Measurements from ENCODE around the gene FKBP5.
"Not testable (repeated sequence)": the region's sequence is repeated elsewhere in the genome, so short reads cannot be mapped to it uniquely, and the experiment has no call there.

FKBP5 gene

GRCh38 chr6:35688605-35689322 is at the start of gene FKBP5:
Gene FKBP5, minus strand, starts transcription at chr6:35688915. Its CDS starts 46,091 bp downstream, at chr6:35642824.
- peak within 1 kb of the TSS; percentile 93 to 97 for H3K4me3 ChIP-seq (ENCODE audit: low read depth in 1 of 2, low read length in 2 of 2)
- H3K9me3 ChIP-seq (ENCODE audit: control insufficient read depth in 1 of 2, low read length in 2 of 2): no peaks in the 10 kb centered on the region
- peak within 1 kb of the TSS; percentile 60 for H3K27ac ChIP-seq (ENCODE audit: low read depth, low read length)
- H3K36me3 ChIP-seq (ENCODE audit: control insufficient read depth in 1 of 2, insufficient read depth in 2 of 2, low read length in 2 of 2): peaks cover 0 to 4% of the 10 kb centered on the region in 2 donors
- no peaks in the 10 kb centered on the region for H3K27me3 ChIP-seq (ENCODE audit: control insufficient read depth in 1 of 2, insufficient read depth in 2 of 2, low read length in 2 of 2)
- peak within 1 kb of the TSS; percentile 91 to 94 for H3K9ac ChIP-seq (ENCODE audit: low read depth in 1 of 2, low read length in 2 of 2)
- peaks cover 3 to 9% of the 10 kb centered on the region in 2 donors for H3K4me1 ChIP-seq (ENCODE audit: control insufficient read depth in 1 of 2, insufficient read depth in 2 of 2, low read length in 2 of 2)

GRCh38 chr6:35737413-35738211 is 48.9 kb upstream of the FKBP5 start:
- Histone ChIP-seq H3K36me3 (ENCODE audit: control insufficient read depth in 1 of 2, insufficient read depth in 2 of 2, low read length in 2 of 2) (no peaks in the 10 kb centered on the region), H3K27me3 (ENCODE audit: control insufficient read depth in 1 of 2, insufficient read depth in 2 of 2, low read length in 2 of 2) (no peaks in the 10 kb centered on the region), H3K9me3 (ENCODE audit: control insufficient read depth in 1 of 2, low read length in 2 of 2) (no peaks in the 10 kb centered on the region), H3K27ac (ENCODE audit: low read depth, low read length) (no peak overlapping the region), H3K4me1 (ENCODE audit: control insufficient read depth in 1 of 2, insufficient read depth in 2 of 2, low read length in 2 of 2) (peaks cover 18 to 30% of the 10 kb centered on the region in 2 donors), H3K4me3 (ENCODE audit: low read depth in 1 of 2, low read length in 2 of 2) (no peak overlapping the region), H3K9ac (ENCODE audit: low read depth in 1 of 2, low read length in 2 of 2) (no peak overlapping the region)

- Histone ChIP-seq H3K27ac (ENCODE audit: low read depth, low read length) (no peak within 1 kb of the TSS), H3K9ac (ENCODE audit: low read depth in 1 of 2, low read length in 2 of 2) (peak within 1 kb of the TSS in 1 of 2 donors; percentile 8), H3K4me1 (ENCODE audit: control insufficient read depth in 1 of 2, insufficient read depth in 2 of 2, low read length in 2 of 2) (peaks cover 23 to 34% of the 10 kb centered on the region in 2 donors), H3K27me3 (ENCODE audit: control insufficient read depth in 1 of 2, insufficient read depth in 2 of 2, low read length in 2 of 2) (no peaks in the 10 kb centered on the region), H3K4me3 (ENCODE audit: low read depth in 1 of 2, low read length in 2 of 2) (no peak within 1 kb of the TSS), H3K36me3 (ENCODE audit: control insufficient read depth in 1 of 2, insufficient read depth in 2 of 2, low read length in 2 of 2) (no peaks in the 10 kb centered on the region), H3K9me3 (ENCODE audit: control insufficient read depth in 1 of 2, low read length in 2 of 2) (no peaks in the 10 kb centered on the region)
Observed at GRCh38 chr6:35736982-35737412, 48.3 kb upstream of the FKBP5 start, which contains the start of gene ARMC12. Gene ARMC12, plus strand, starts transcription at chr6:35737032. Its CDS starts 77 bp downstream, at chr6:35737109.

GRCh38 chr6:35736253-35736894 is 47.7 kb upstream of the FKBP5 start:
- no peak overlapping the region for H3K4me3 ChIP-seq (ENCODE audit: low read depth in 1 of 2, low read length in 2 of 2)
- H3K27ac ChIP-seq (ENCODE audit: low read depth, low read length): no peak overlapping the region
- peaks cover 23 to 34% of the 10 kb centered on the region in 2 donors for H3K4me1 ChIP-seq (ENCODE audit: control insufficient read depth in 1 of 2, insufficient read depth in 2 of 2, low read length in 2 of 2)

GRCh38 chr6:35735452-35735851 is 46.7 kb upstream of the FKBP5 start:
- Histone ChIP-seq H3K4me3 (ENCODE audit: low read depth in 1 of 2, low read length in 2 of 2) (no peak overlapping the region), H3K27me3 (ENCODE audit: control insufficient read depth in 1 of 2, insufficient read depth in 2 of 2, low read length in 2 of 2) (no peaks in the 10 kb centered on the region), H3K4me1 (ENCODE audit: control insufficient read depth in 1 of 2, insufficient read depth in 2 of 2, low read length in 2 of 2) (peaks cover 29 to 39% of the 10 kb centered on the region in 2 donors), H3K9me3 (ENCODE audit: control insufficient read depth in 1 of 2, low read length in 2 of 2) (no peaks in the 10 kb centered on the region), H3K9ac (ENCODE audit: low read depth in 1 of 2, low read length in 2 of 2) (peak overlapping the region in 1 of 2 donors; percentile 19), H3K36me3 (ENCODE audit: control insufficient read depth in 1 of 2, insufficient read depth in 2 of 2, low read length in 2 of 2) (no peaks in the 10 kb centered on the region), H3K27ac (ENCODE audit: low read depth, low read length) (no peak overlapping the region)

More at GRCh38 chr6:35736253-35736894, 47.7 kb upstream of the FKBP5 start:
- H3K36me3 ChIP-seq (ENCODE audit: control insufficient read depth in 1 of 2, insufficient read depth in 2 of 2, low read length in 2 of 2): no peaks in the 10 kb centered on the region
- peak overlapping the region in 1 of 2 donors; percentile 8 for H3K9ac ChIP-seq (ENCODE audit: low read depth in 1 of 2, low read length in 2 of 2)
- H3K9me3 ChIP-seq (ENCODE audit: control insufficient read depth in 1 of 2, low read length in 2 of 2): no peaks in the 10 kb centered on the region
- no peaks in the 10 kb centered on the region for H3K27me3 ChIP-seq (ENCODE audit: control insufficient read depth in 1 of 2, insufficient read depth in 2 of 2, low read length in 2 of 2)

- H3K36me3 ChIP-seq (ENCODE audit: control insufficient read depth in 1 of 2, insufficient read depth in 2 of 2, low read length in 2 of 2); H3K9me3 ChIP-seq (ENCODE audit: control insufficient read depth in 1 of 2, low read length in 2 of 2); H3K4me3 ChIP-seq (ENCODE audit: low read depth in 1 of 2, low read length in 2 of 2); H3K27ac ChIP-seq (ENCODE audit: low read depth, low read length); H3K27me3 ChIP-seq (ENCODE audit: control insufficient read depth in 1 of 2, insufficient read depth in 2 of 2, low read length in 2 of 2); H3K9ac ChIP-seq (ENCODE audit: low read depth in 1 of 2, low read length in 2 of 2): not testable (repeated sequence)
- H3K4me1 ChIP-seq (ENCODE audit: control insufficient read depth in 1 of 2, insufficient read depth in 2 of 2, low read length in 2 of 2): peaks cover 27 to 37% of the 10 kb centered on the region in 2 donors
Observed at GRCh38 chr6:35734319-35734718, 45.6 kb upstream of the FKBP5 start.

- Histone ChIP-seq H3K4me3 (ENCODE audit: low read depth in 1 of 2, low read length in 2 of 2) (no peak overlapping the region), H3K9ac (ENCODE audit: low read depth in 1 of 2, low read length in 2 of 2) (no peak overlapping the region), H3K9me3 (ENCODE audit: control insufficient read depth in 1 of 2, low read length in 2 of 2) (no peaks in the 10 kb centered on the region), H3K27ac (ENCODE audit: low read depth, low read length) (peak overlapping the region; percentile 5), H3K27me3 (ENCODE audit: control insufficient read depth in 1 of 2, insufficient read depth in 2 of 2, low read length in 2 of 2) (no peaks in the 10 kb centered on the region), H3K4me1 (ENCODE audit: control insufficient read depth in 1 of 2, insufficient read depth in 2 of 2, low read length in 2 of 2) (peaks cover 34 to 44% of the 10 kb centered on the region in 2 donors), H3K36me3 (ENCODE audit: control insufficient read depth in 1 of 2, insufficient read depth in 2 of 2, low read length in 2 of 2) (no peaks in the 10 kb centered on the region)
Observed at GRCh38 chr6:35733633-35734032, 44.9 kb upstream of the FKBP5 start.

GRCh38 chr6:35731736-35732532 is 43.2 kb upstream of the FKBP5 start:
- peak overlapping the region; percentile 74 to 77 for H3K4me3 ChIP-seq (ENCODE audit: low read depth in 1 of 2, low read length in 2 of 2)
- H3K36me3 ChIP-seq (ENCODE audit: control insufficient read depth in 1 of 2, insufficient read depth in 2 of 2, low read length in 2 of 2): no peaks in the 10 kb centered on the region
- H3K27ac ChIP-seq (ENCODE audit: low read depth, low read length): peak overlapping the region; percentile 92
- H3K4me1 ChIP-seq (ENCODE audit: control insufficient read depth in 1 of 2, insufficient read depth in 2 of 2, low read length in 2 of 2): peaks cover 41 to 56% of the 10 kb centered on the region in 2 donors
- H3K9ac ChIP-seq (ENCODE audit: low read depth in 1 of 2, low read length in 2 of 2): peak overlapping the region; percentile 46 to 58
- no peaks in the 10 kb centered on the region for H3K9me3 ChIP-seq (ENCODE audit: control insufficient read depth in 1 of 2, low read length in 2 of 2)
- H3K27me3 ChIP-seq (ENCODE audit: control insufficient read depth in 1 of 2, insufficient read depth in 2 of 2, low read length in 2 of 2): no peaks in the 10 kb centered on the region

- Histone ChIP-seq H3K27me3 (ENCODE audit: control insufficient read depth in 1 of 2, insufficient read depth in 2 of 2, low read length in 2 of 2) (no peaks in the 10 kb centered on the region), H3K4me1 (ENCODE audit: control insufficient read depth in 1 of 2, insufficient read depth in 2 of 2, low read length in 2 of 2) (peaks cover 47 to 61% of the 10 kb centered on the region in 2 donors), H3K4me3 (ENCODE audit: low read depth in 1 of 2, low read length in 2 of 2) (peak overlapping the region; percentile 74 to 77), H3K27ac (ENCODE audit: low read depth, low read length) (peak overlapping the region; percentile 92), H3K9ac (ENCODE audit: low read depth in 1 of 2, low read length in 2 of 2) (peak overlapping the region; percentile 46 to 58), H3K36me3 (ENCODE audit: control insufficient read depth in 1 of 2, insufficient read depth in 2 of 2, low read length in 2 of 2) (no peaks in the 10 kb centered on the region), H3K9me3 (ENCODE audit: control insufficient read depth in 1 of 2, low read length in 2 of 2) (no peaks in the 10 kb centered on the region)
Observed at GRCh38 chr6:35731414-35731735, 42.7 kb upstream of the FKBP5 start.

Measured in duodenal mucosa (tissue), 2 donors.